Thyroid gland (tissue), 4 donors: ENCODE measurements around the gene CPLX3. TPM values are rescaled to one million over a fixed set of nuclear protein-coding genes. Genes with fewer than 3 reads are reported as not detected.

Experiments
- DNase-seq, 2 donors: peaks; one replicate each; pipeline ENCODE4 v3.0.0-alpha.2; 2019
- H3K27ac ChIP-seq, 3 donors: fragments of 200-600 bp; sonication (generic); 1 replicate in 2 of 3; 2 replicates in 1 of 3; pipeline ENCODE4 v1.5.1; 2016 to 2019; ENCODE audit warnings: mild to moderate bottlenecking in 1 of 3, moderate library complexity in 1 of 3
- H3K27me3 ChIP-seq: fragments of 200-600 bp; sonication (generic); one replicate; pipeline ENCODE4 v1.5.1; 2019
- H3K36me3 ChIP-seq, 2 donors: fragments of 200-600 bp; sonication (generic); one replicate each; pipeline ENCODE4 v1.5.1; 2016 to 2019
- H3K4me1 ChIP-seq, 2 donors: fragments of 200-600 bp; sonication (generic); one replicate each; pipeline ENCODE4 v1.5.1; 2017 to 2019
- H3K4me3 ChIP-seq, 3 donors: fragments of 200-600 bp; sonication (generic); replicated peaks in 1 of 3; 1 replicate in 2 of 3; 2 replicates in 1 of 3; pipeline ENCODE4 v1.5.1; 2016; ENCODE audit warnings: mild to moderate bottlenecking in 1 of 3
- H3K9me3 ChIP-seq: fragments of 200-600 bp; sonication (generic); one replicate; pipeline ENCODE4 v1.5.1; 2017
- CTCF ChIP-seq, 6 experiments: fragments of 200-600 bp in 3 of 6; fragments of 450-650 bp in 3 of 6; sonication (generic) in 3 of 6; IDR thresholded peaks; one replicate each; pipeline ENCODE4 v1.5.1; 2016 to 2019; ENCODE audit warnings: antibody characterized with exemption in 6 of 6, mild to moderate bottlenecking in 2 of 6, inconsistent platforms in 1 of 6, moderate library complexity in 1 of 6
- POLR2A ChIP-seq, 2 donors: fragments of 450-650 bp; IDR thresholded peaks; one replicate each; pipeline ENCODE4 v1.6.1; 2017; ENCODE audit warnings: antibody characterized with exemption in 2 of 2, mild to moderate bottlenecking in 2 of 2, moderate library complexity in 1 of 2
- WGBS, 2 donors: methylation state at CpG; one replicate each; pipeline ENCODE4 v1.1.5; 2017; 5-methylcytosine and 5-hydroxymethylcytosine counted together
- intact Hi-C: fragments of 100-400 bp; cut with DNase I; formaldehyde crosslinking; loops from one replicate; pipeline ENCODE4 v1.15.1; 2023
- total RNA-seq, 4 donors: library from RNA; depleted of rRNA; stranded (reverse); fragments of >200 nt; gene quantifications; one replicate each; pipeline ENCODE4 v1.2.3, GENCODE V29; 2016

The CPLX3 gene
- total RNA-seq, 4 donors from 2014 or later: not detected

- intact Hi-C loops: no loop called here
- H3K9me3 ChIP-seq: no peaks in the 10 kb centered on the region
- no peaks in the 10 kb centered on the region for H3K27me3 ChIP-seq
- 77 to 83% methylated on average over 9 to 12 of the region's 12 CpGs for WGBS, 2 donors
- H3K4me1 ChIP-seq: peaks cover 0 to 14% of the 10 kb centered on the region in 2 donors
- TF ChIP-seq CTCF (IDR thresholded peaks at IDR 0.05): no peak
- TF ChIP-seq POLR2A (IDR thresholded peaks at IDR 0.05): no peak
- no peak within 1 kb of the TSS for H3K27ac ChIP-seq
- no peak within 1 kb of the TSS for H3K4me3 ChIP-seq
- no peak for DNase-seq
- H3K36me3 ChIP-seq: no peaks in the 10 kb centered on the region
Measured at GRCh38 chr15:74812533-74812932, 13.9 kb upstream of the CPLX3 start, which contains the start of gene LMAN1L. Gene LMAN1L, plus strand, starts transcription at chr15:74812835. Its CDS starts 20 bp downstream, at chr15:74812855.

GRCh38 chr15:74815121-74815934 is 11.1 kb upstream of the CPLX3 start:
- H3K27me3 ChIP-seq: no peaks in the 10 kb centered on the region
- WGBS, 2 donors: 63 to 74% methylated on average over 9 to 10 of the region's 10 CpGs
- H3K9me3 ChIP-seq: no peaks in the 10 kb centered on the region
- no peaks in the 10 kb centered on the region for H3K36me3 ChIP-seq
- no peaks in the 10 kb centered on the region for H3K4me1 ChIP-seq
- no peak overlapping the region for H3K4me3 ChIP-seq
- intact Hi-C loops: no loop called here
- H3K27ac ChIP-seq: peak overlapping the region in 1 of 3 donors; percentile 40
- peak; percentile 66 to 73 for DNase-seq
- TF ChIP-seq POLR2A (IDR thresholded peaks at IDR 0.05): no peak
- TF ChIP-seq CTCF (IDR thresholded peaks at IDR 0.05): no peak

- no peaks in the 10 kb centered on the region for H3K36me3 ChIP-seq
- no peaks in the 10 kb centered on the region for H3K9me3 ChIP-seq
- DNase-seq: no peak
- no peaks in the 10 kb centered on the region for H3K27me3 ChIP-seq
- no peaks in the 10 kb centered on the region for H3K4me1 ChIP-seq
- 93 to 94% methylated on average over 13 to 14 of the region's 15 CpGs for WGBS, 2 donors
- intact Hi-C loops: no loop called here
- TF ChIP-seq CTCF (IDR thresholded peaks at IDR 0.05) (no peak), POLR2A (IDR thresholded peaks at IDR 0.05) (no peak)
- no peak overlapping the region for H3K4me3 ChIP-seq
- no peak overlapping the region for H3K27ac ChIP-seq
Measured at GRCh38 chr15:74815961-74816360, 10.5 kb upstream of the CPLX3 start.

- 62 to 64% methylated on average over 19 of the region's 19 CpGs for WGBS, 2 donors
- Histone ChIP-seq H3K9me3 (no peaks in the 10 kb centered on the region), H3K27me3 (no peaks in the 10 kb centered on the region), H3K27ac (no peak overlapping the region), H3K4me3 (no peak overlapping the region), H3K36me3 (no peaks in the 10 kb centered on the region), H3K4me1 (no peaks in the 10 kb centered on the region)
- TF ChIP-seq CTCF (IDR thresholded peaks at IDR 0.05): no peak
- no peak for TF ChIP-seq POLR2A (IDR thresholded peaks at IDR 0.05)
- DNase-seq: no peak
- intact Hi-C loops: no loop called here
Measured at GRCh38 chr15:74816624-74817369, 9.6 kb upstream of the CPLX3 start.

GRCh38 chr15:74817370-74817737 is 9.1 kb upstream of the CPLX3 start:
- H3K4me1 ChIP-seq: no peaks in the 10 kb centered on the region
- no peak overlapping the region for H3K4me3 ChIP-seq
- 33% methylated on average over 3 to 9 of the region's 9 CpGs for WGBS, 2 donors
- no peaks in the 10 kb centered on the region for H3K27me3 ChIP-seq
- no peaks in the 10 kb centered on the region for H3K36me3 ChIP-seq
- no peak for TF ChIP-seq CTCF (IDR thresholded peaks at IDR 0.05)
- no peak for TF ChIP-seq POLR2A (IDR thresholded peaks at IDR 0.05)
- DNase-seq: no peak
- intact Hi-C loops: no loop called here
- no peaks in the 10 kb centered on the region for H3K9me3 ChIP-seq
- no peak overlapping the region for H3K27ac ChIP-seq
